GM12891 (cell line): ENCODE measurements around the gene HLCS.

ENCODE experiments used
- PAX5 ChIP-seq: IDR thresholded peaks from 2 replicates; pipeline ENCODE4 v1.6.1; 2011; ENCODE audit warnings: low read length, moderate library complexity, mild to moderate bottlenecking; ENCODE audit not compliant: insufficient read depth, severe bottlenecking
- POLR2A ChIP-seq: IDR thresholded peaks from 2 replicates; pipeline ENCODE4 v1.6.1; 2011; ENCODE audit warnings: low read depth, low read length, control low read depth
- POLR2AphosphoS5 ChIP-seq: IDR thresholded peaks from 2 replicates; pipeline ENCODE4 v1.6.1; 2011; ENCODE audit warnings: low read depth, low read length, control low read depth
- SPI1 ChIP-seq: IDR thresholded peaks from 2 replicates; pipeline ENCODE4 v1.6.1; 2011; ENCODE audit warnings: low read depth, low read length, control low read depth
- TAF1 ChIP-seq: IDR thresholded peaks from 2 replicates; pipeline ENCODE4 v1.6.1; 2011; ENCODE audit warnings: low read depth, low read length, control low read depth

DNA sequence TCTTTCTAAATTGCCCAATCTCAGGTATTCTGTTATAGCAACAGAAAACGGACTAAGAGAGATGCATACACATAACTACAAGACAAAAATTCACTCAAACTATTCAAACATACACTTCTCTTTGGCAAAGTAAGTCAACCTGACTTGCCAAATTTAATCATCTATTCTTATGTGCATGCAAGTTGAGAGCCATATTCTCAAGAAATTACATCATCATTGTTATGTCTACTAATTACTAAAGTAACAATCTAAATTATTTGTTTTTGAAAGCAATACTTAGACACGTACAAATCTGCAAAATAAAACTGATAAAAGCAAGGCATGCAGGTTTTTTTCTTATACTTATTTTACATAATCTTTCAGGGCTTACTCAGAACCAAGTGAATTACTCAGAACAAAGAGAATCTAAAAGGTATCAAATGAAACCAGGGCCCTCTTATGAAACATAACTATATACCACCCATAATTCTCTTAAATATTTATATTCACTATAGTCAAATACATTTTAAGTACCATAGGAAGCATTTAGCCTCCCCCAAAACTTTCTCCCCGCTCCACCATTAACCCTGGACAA, 62.3 kb downstream of the HLCS start:
- TF ChIP-seq PAX5 (no peak), POLR2AphosphoS5 (no peak), POLR2A (no peak), TAF1 (no peak), SPI1 (no peak)
